IPS-11a (cell line): Measurements from ENCODE around the gene ATXN7L1.

ENCODE experiments used
- H3K4me3 ChIP-seq: one replicate; pipeline ENCODE4 v1.5.1; 2013; ENCODE audit warnings: low read depth, low read length, control low read depth

Gene ATXN7L1

GRCh38 chr7:105782391-105783042 lies 93.9 kb downstream of the ATXN7L1 start:
- no peak overlapping the region for H3K4me3 ChIP-seq

- H3K4me3 ChIP-seq = no peak overlapping the region
Measured at GRCh38 chr7:105779856-105780780, 96.3 kb downstream of the ATXN7L1 start.

GRCh38 chr7:105778956-105779355 lies 97.4 kb downstream of the ATXN7L1 start:
- no peak overlapping the region for H3K4me3 ChIP-seq

- no peak overlapping the region for H3K4me3 ChIP-seq
Measured at GRCh38 chr7:105776986-105777910, 99.2 kb downstream of the ATXN7L1 start.

GRCh38 chr7:105776068-105776790 lies 100.2 kb downstream of the ATXN7L1 start:
- H3K4me3 ChIP-seq = no peak overlapping the region

- H3K4me3 ChIP-seq = no peak overlapping the region
Measured at GRCh38 chr7:105775580-105775979, 100.8 kb downstream of the ATXN7L1 start.

- no peak overlapping the region for H3K4me3 ChIP-seq
Measured at GRCh38 chr7:105773030-105773460, 103.4 kb downstream of the ATXN7L1 start.

- H3K4me3 ChIP-seq = no peak overlapping the region
Measured at GRCh38 chr7:105769901-105770628, 106.3 kb downstream of the ATXN7L1 start.

GRCh38 chr7:105768898-105769507 lies 107.4 kb downstream of the ATXN7L1 start:
- no peak overlapping the region for H3K4me3 ChIP-seq

- no peak overlapping the region for H3K4me3 ChIP-seq
Measured at GRCh38 chr7:105768117-105768516, 108.3 kb downstream of the ATXN7L1 start.

- H3K4me3 ChIP-seq = no peak overlapping the region
Measured at GRCh38 chr7:105766421-105767073, 109.9 kb downstream of the ATXN7L1 start.

GRCh38 chr7:105765846-105766245 lies 110.6 kb downstream of the ATXN7L1 start:
- no peak overlapping the region for H3K4me3 ChIP-seq

GRCh38 chr7:105764506-105764905 lies 111.9 kb downstream of the ATXN7L1 start:
- no peak overlapping the region for H3K4me3 ChIP-seq

GRCh38 chr7:105760551-105761447 lies 115.6 kb downstream of the ATXN7L1 start:
- no peak overlapping the region for H3K4me3 ChIP-seq

- no peak overlapping the region for H3K4me3 ChIP-seq
Measured at GRCh38 chr7:105759670-105760550, 116.5 kb downstream of the ATXN7L1 start.

- H3K4me3 ChIP-seq = no peak overlapping the region
Measured at GRCh38 chr7:105756367-105756766, 120.0 kb downstream of the ATXN7L1 start.
